Activated CD4-positive, alpha-beta T cell treated with anti-CD3 and anti-CD28 coated beads, Interleukin-2, amount 10 ng/mL, durations not matched to agents 7 days and 5 days (primary cell): ENCODE results near the gene EEIG1. TPM values are rescaled to one million over a fixed set of nuclear protein-coding genes. Genes with fewer than 3 reads are reported as not detected.
A peak's percentile ranks its signal among the peaks of the same experiment; 100 is the strongest.
"Not testable (repeated sequence)": the region's sequence is repeated elsewhere in the genome, so short reads cannot be mapped to it uniquely, and the experiment has no call there.

Experiments used
- CTCF ChIA-PET: fragments of 350-600 bp; sonication (Branson Sonifier 250); formaldehyde crosslinking; loops from one replicate; lab custom pipeline; 2021; ENCODE audit warnings: antibody characterized with exemption; lab: Charles Lee
- POLR2A ChIA-PET: fragments of 350-600 bp; sonication (Branson Sonifier 250); formaldehyde crosslinking; loops from one replicate; lab custom pipeline; 2021; ENCODE audit warnings: antibody characterized with exemption; lab: Charles Lee
- DNase-seq: peaks from one replicate; pipeline ENCODE4 v3.0.0-alpha.2; 2020
- H3K27ac Mint-ChIP-seq: one replicate; pipeline ENCODE4 v1.8.0; 2021; ENCODE audit warnings: mild to moderate bottlenecking, moderate library complexity, mixed read lengths
- H3K27me3 Mint-ChIP-seq: one replicate; pipeline ENCODE4 v1.8.0; 2021; ENCODE audit warnings: mixed read lengths
- H3K36me3 Mint-ChIP-seq: one replicate; pipeline ENCODE4 v1.8.0; 2021; ENCODE audit warnings: low read depth, mixed read lengths
- H3K4me1 Mint-ChIP-seq: one replicate; pipeline ENCODE4 v1.8.0; 2021; ENCODE audit warnings: mixed read lengths
- H3K4me3 Mint-ChIP-seq: one replicate; pipeline ENCODE4 v1.8.0; 2021; ENCODE audit warnings: mild to moderate bottlenecking, moderate library complexity, mixed read lengths
- H3K9me3 Mint-ChIP-seq: one replicate; pipeline ENCODE4 v1.8.0; 2021; ENCODE audit warnings: mixed read lengths
- total RNA-seq, 2 experiments: library from RNA; stranded (reverse); gene quantifications; one replicate each; pipeline ENCODE4 v1.2.3, GENCODE V29; 2021

Gene EEIG1
- total RNA-seq = 100 to 1,000 TPM; 412 to 477 TPM

GRCh38 chr9:127980706-127981558 is at the start of gene EEIG1:
Gene EEIG1 (minus strand): TSS chr9:127980989. CDS start chr9:127980137, 852 bp downstream.
- H3K27ac Mint-ChIP-seq = peak within 1 kb of the TSS; percentile 96
- no peaks in the 10 kb centered on the region for H3K27me3 Mint-ChIP-seq
- peak; percentile 97 for DNase-seq
- peak within 1 kb of the TSS; percentile 98 for H3K4me3 Mint-ChIP-seq
- POLR2A ChIA-PET = no interaction called here
- CTCF ChIA-PET = interaction anchor here (0.6 to 2.2 kb wide), 13 partner anchors 9 to 196 kb away, joined by 3 to 9 read pairs (median 4); partner anchors contain the start of genes SLC25A25 and ST6GALNAC4
- H3K36me3 Mint-ChIP-seq = peaks cover 41% of the 10 kb centered on the region
- H3K4me1 Mint-ChIP-seq = peaks cover 40% of the 10 kb centered on the region
- no peaks in the 10 kb centered on the region for H3K9me3 Mint-ChIP-seq

- POLR2A ChIA-PET = no interaction called here
- H3K36me3 Mint-ChIP-seq = peaks cover 9% of the 10 kb centered on the region
- H3K9me3 Mint-ChIP-seq = peaks cover 2% of the 10 kb centered on the region
- H3K27ac Mint-ChIP-seq = peak overlapping the region; percentile 98
- no peak for DNase-seq
- no peaks in the 10 kb centered on the region for H3K27me3 Mint-ChIP-seq
- peaks cover 86% of the 10 kb centered on the region for H3K4me1 Mint-ChIP-seq
- peak overlapping the region; percentile 34 for H3K4me3 Mint-ChIP-seq
- CTCF ChIA-PET = interaction anchor here (0.6 to 3.0 kb wide), 9 partner anchors 8 to 85 kb away, joined by 3 to 20 read pairs (median 4); partner anchors contain the start of gene NAIF1
Observed at GRCh38 chr9:128027705-128028104, 46.9 kb upstream of the EEIG1 start.

GRCh38 chr9:128026773-128027541 is 46.2 kb upstream of the EEIG1 start:
- H3K4me1 Mint-ChIP-seq = peaks cover 92% of the 10 kb centered on the region
- POLR2A ChIA-PET = no interaction called here

GRCh38 chr9:128026255-128026772 is 45.5 kb upstream of the EEIG1 start:
- DNase-seq = peak; percentile 92
- Mint-ChIP-seq H3K4me3 (peak overlapping the region; percentile 81), H3K27ac (peak overlapping the region; percentile 98), H3K36me3 (peaks cover 9% of the 10 kb centered on the region), H3K27me3 (no peaks in the 10 kb centered on the region), H3K4me1 (peaks cover 93% of the 10 kb centered on the region), H3K9me3 (peaks cover 2% of the 10 kb centered on the region)
- ChIA-PET POLR2A (interaction anchor here (0.6 kb wide), 1 partner anchor 43 kb away, joined by 5 read pairs; no protein-coding TSS in a partner anchor), CTCF (interaction anchor here (0.6 to 3.0 kb wide), 14 partner anchors 10 to 85 kb away, joined by 3 to 20 read pairs (median 3); partner anchors contain the start of gene NAIF1)

More at GRCh38 chr9:128026773-128027541, 46.2 kb upstream of the EEIG1 start:
- H3K36me3 Mint-ChIP-seq = peaks cover 9% of the 10 kb centered on the region
- H3K9me3 Mint-ChIP-seq = peaks cover 2% of the 10 kb centered on the region
- peak; percentile 61 for DNase-seq
- CTCF ChIA-PET = interaction anchor here (0.6 to 3.0 kb wide), 13 partner anchors 8 to 85 kb away, joined by 3 to 20 read pairs (median 3); partner anchors contain the start of gene NAIF1
- H3K27me3 Mint-ChIP-seq = no peaks in the 10 kb centered on the region
- H3K27ac Mint-ChIP-seq = peak overlapping the region; percentile 98
- peak overlapping the region; percentile 81 for H3K4me3 Mint-ChIP-seq

- peak overlapping the region; percentile 98 for H3K27ac Mint-ChIP-seq
- H3K4me3 Mint-ChIP-seq = peak overlapping the region; percentile 81
- no peaks in the 10 kb centered on the region for H3K27me3 Mint-ChIP-seq
- DNase-seq = peak; percentile 61
- H3K9me3 Mint-ChIP-seq = peaks cover 1% of the 10 kb centered on the region
- H3K36me3 Mint-ChIP-seq = peaks cover 6% of the 10 kb centered on the region
- peaks cover 93% of the 10 kb centered on the region for H3K4me1 Mint-ChIP-seq
- ChIA-PET POLR2A (interaction anchor here (0.6 kb wide), 1 partner anchor 42 kb away, joined by 5 read pairs; no protein-coding TSS in a partner anchor), CTCF (interaction anchor here (0.9 to 3.0 kb wide), 13 partner anchors 10 to 83 kb away, joined by 3 to 20 read pairs (median 3); no protein-coding TSS in a partner anchor)
Observed at GRCh38 chr9:128025736-128026135, 44.9 kb upstream of the EEIG1 start.

GRCh38 chr9:128024761-128025308 is 44.0 kb upstream of the EEIG1 start:
- H3K4me1 Mint-ChIP-seq = peaks cover 89% of the 10 kb centered on the region
- DNase-seq = peak; percentile 37

GRCh38 chr9:128023671-128024070 is 42.9 kb upstream of the EEIG1 start:
- ChIA-PET POLR2A (interaction anchor here (0.6 kb wide), 1 partner anchor 84 kb away, joined by 4 read pairs; no protein-coding TSS in a partner anchor), CTCF (interaction anchor here (2.5 kb wide), 1 partner anchor 8 kb away, joined by 14 read pairs; no protein-coding TSS in a partner anchor)
- H3K27me3 Mint-ChIP-seq, H3K9me3 Mint-ChIP-seq, DNase-seq, H3K36me3 Mint-ChIP-seq, H3K4me3 Mint-ChIP-seq: not testable (repeated sequence)
- H3K27ac Mint-ChIP-seq = peak overlapping the region; percentile 73
- H3K4me1 Mint-ChIP-seq = peaks cover 84% of the 10 kb centered on the region

More at GRCh38 chr9:128024761-128025308, 44.0 kb upstream of the EEIG1 start:
- no peaks in the 10 kb centered on the region for H3K27me3 Mint-ChIP-seq
- ChIA-PET POLR2A (interaction anchor here (0.6 kb wide), 1 partner anchor 19 kb away, joined by 4 read pairs; no protein-coding TSS in a partner anchor), CTCF (interaction anchor here (0.9 to 3.0 kb wide), 9 partner anchors 9 to 81 kb away, joined by 3 to 20 read pairs (median 3); no protein-coding TSS in a partner anchor)
- no peaks in the 10 kb centered on the region for H3K9me3 Mint-ChIP-seq
- H3K27ac Mint-ChIP-seq = peak overlapping the region; percentile 98
- H3K4me3 Mint-ChIP-seq = peak overlapping the region; percentile 81
- peaks cover 5% of the 10 kb centered on the region for H3K36me3 Mint-ChIP-seq

- Mint-ChIP-seq H3K4me3 (no peak overlapping the region), H3K27ac (peak overlapping the region; percentile 73), H3K27me3 (no peaks in the 10 kb centered on the region), H3K4me1 (peaks cover 77% of the 10 kb centered on the region), H3K36me3 (peaks cover 5% of the 10 kb centered on the region), H3K9me3 (no peaks in the 10 kb centered on the region)
- ChIA-PET POLR2A (no interaction called here), CTCF (no interaction called here)
- DNase-seq = no peak
Observed at GRCh38 chr9:128022886-128023285, 42.1 kb upstream of the EEIG1 start.

GRCh38 chr9:128021098-128021497 is 40.3 kb upstream of the EEIG1 start:
- Mint-ChIP-seq H3K4me3 (no peak overlapping the region), H3K4me1 (peaks cover 62% of the 10 kb centered on the region), H3K36me3 (peaks cover 5% of the 10 kb centered on the region), H3K27ac (peak overlapping the region; percentile 59), H3K9me3 (no peaks in the 10 kb centered on the region), H3K27me3 (no peaks in the 10 kb centered on the region)
- ChIA-PET CTCF (interaction anchor here (1.2 kb wide), 1 partner anchor 44 kb away, joined by 3 read pairs; no protein-coding TSS in a partner anchor), POLR2A (no interaction called here)
- DNase-seq = no peak

GRCh38 chr9:128020692-128021091 is 39.9 kb upstream of the EEIG1 start:
- H3K27ac Mint-ChIP-seq = peak overlapping the region; percentile 59
- POLR2A ChIA-PET = no interaction called here

GRCh38 chr9:128015696-128016095 is 34.9 kb upstream of the EEIG1 start:
- peaks cover 32% of the 10 kb centered on the region for H3K4me1 Mint-ChIP-seq
- H3K27me3 Mint-ChIP-seq = no peaks in the 10 kb centered on the region
- no peak for DNase-seq
- no peak overlapping the region for H3K27ac Mint-ChIP-seq
- POLR2A ChIA-PET = no interaction called here
- H3K9me3 Mint-ChIP-seq = no peaks in the 10 kb centered on the region
- no peaks in the 10 kb centered on the region for H3K36me3 Mint-ChIP-seq
- CTCF ChIA-PET = interaction anchor here (1.4 to 3.1 kb wide), 4 partner anchors 8 to 19 kb away, joined by 3 to 14 read pairs (median 7); no protein-coding TSS in a partner anchor
- no peak overlapping the region for H3K4me3 Mint-ChIP-seq

More at GRCh38 chr9:128020692-128021091, 39.9 kb upstream of the EEIG1 start:
- Mint-ChIP-seq H3K4me1 (peaks cover 61% of the 10 kb centered on the region), H3K27me3 (no peaks in the 10 kb centered on the region), H3K9me3 (no peaks in the 10 kb centered on the region), H3K4me3 (no peak overlapping the region), H3K36me3 (peaks cover 5% of the 10 kb centered on the region)
- CTCF ChIA-PET = interaction anchor here (0.8 to 1.7 kb wide), 4 partner anchors 10 to 65 kb away, joined by 3 to 4 read pairs (median 3); no protein-coding TSS in a partner anchor
- no peak for DNase-seq
